GM19099 (cell line): Measurements from ENCODE around the gene SUN5.

Experiments
- POLR2A ChIP-seq: IDR thresholded peaks from 3 replicates; pipeline ENCODE4 v1.6.1; 2011; ENCODE audit warnings: low read depth; ENCODE audit not compliant: insufficient read length; ENCODE audit errors: extremely low read depth

The SUN5 gene

DNA sequence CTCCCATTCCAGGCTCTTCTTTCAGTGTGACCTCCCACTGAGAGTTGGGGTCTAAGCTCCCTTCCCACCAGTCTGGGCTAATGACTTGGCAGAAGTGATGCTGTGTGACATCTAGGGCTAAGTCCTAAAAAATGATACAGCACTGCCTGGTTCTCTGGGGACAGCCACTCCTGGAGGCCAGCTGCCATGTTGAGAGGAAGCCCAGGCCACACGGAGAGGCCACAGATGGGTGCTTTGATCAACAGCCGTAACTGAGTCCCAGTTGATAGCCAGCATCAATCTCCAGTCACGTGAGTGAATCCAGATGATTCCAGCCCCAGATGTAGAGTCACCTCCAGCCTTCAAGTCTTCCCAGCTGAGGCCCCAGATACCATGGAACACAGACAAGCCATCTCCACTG lies 13.8 kb downstream of the SUN5 start:
- no peak for TF ChIP-seq POLR2A

DNA sequence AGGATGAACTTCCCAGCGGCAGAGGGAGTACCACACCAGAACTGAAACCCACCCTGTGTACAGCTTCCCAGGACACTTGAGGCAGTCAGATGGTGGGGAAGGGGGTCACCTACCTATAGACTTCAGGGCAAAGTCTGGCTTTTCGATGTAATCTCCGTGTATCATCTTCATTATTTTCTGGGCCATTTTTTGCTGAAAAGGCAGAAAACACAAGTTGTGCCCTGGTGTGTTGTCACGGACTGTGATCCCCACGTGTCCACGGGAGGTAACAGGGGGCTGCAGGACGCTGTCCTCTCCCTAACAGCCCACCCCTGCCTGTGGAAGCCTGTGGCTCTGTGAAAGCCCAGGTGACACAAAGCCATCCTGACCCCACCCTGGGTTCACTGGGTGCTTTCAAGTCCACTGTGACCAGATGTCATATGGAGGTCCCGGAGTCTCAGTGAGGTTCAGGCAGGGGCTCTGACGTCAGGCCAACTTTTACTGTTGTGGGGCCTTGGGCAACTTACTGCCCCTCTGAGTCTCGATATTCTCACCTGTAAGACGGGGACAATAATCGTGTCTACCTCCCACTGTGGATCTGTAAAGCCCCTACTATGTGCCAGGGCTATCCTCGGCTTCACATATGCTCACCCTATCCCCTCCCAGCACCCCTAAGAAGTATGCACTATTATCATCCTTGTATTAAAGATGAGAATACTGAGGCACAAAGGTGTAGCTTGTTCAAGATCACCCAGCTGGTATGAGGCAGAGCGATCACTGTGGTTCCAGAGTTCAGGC lies 14.5 kb downstream of the SUN5 start:
- no peak for TF ChIP-seq POLR2A

- TF ChIP-seq POLR2A: no peak
Measured at GRCh38 chr20:32988008-32988407, 16.2 kb downstream of the SUN5 start.

- no peak for TF ChIP-seq POLR2A
Measured at GRCh38 chr20:32987044-32987825, 17.0 kb downstream of the SUN5 start.

- no peak for TF ChIP-seq POLR2A
Measured at GRCh38 chr20:32986331-32986966, 17.8 kb downstream of the SUN5 start.

- TF ChIP-seq POLR2A: no peak
Measured at GRCh38 chr20:32985596-32985995, 18.6 kb downstream of the SUN5 start.

GRCh38 chr20:32984631-32985354 lies 19.4 kb downstream of the SUN5 start:
- no peak for TF ChIP-seq POLR2A

- TF ChIP-seq POLR2A: no peak
Measured at GRCh38 chr20:32984196-32984595, 20.0 kb downstream of the SUN5 start.

DNA sequence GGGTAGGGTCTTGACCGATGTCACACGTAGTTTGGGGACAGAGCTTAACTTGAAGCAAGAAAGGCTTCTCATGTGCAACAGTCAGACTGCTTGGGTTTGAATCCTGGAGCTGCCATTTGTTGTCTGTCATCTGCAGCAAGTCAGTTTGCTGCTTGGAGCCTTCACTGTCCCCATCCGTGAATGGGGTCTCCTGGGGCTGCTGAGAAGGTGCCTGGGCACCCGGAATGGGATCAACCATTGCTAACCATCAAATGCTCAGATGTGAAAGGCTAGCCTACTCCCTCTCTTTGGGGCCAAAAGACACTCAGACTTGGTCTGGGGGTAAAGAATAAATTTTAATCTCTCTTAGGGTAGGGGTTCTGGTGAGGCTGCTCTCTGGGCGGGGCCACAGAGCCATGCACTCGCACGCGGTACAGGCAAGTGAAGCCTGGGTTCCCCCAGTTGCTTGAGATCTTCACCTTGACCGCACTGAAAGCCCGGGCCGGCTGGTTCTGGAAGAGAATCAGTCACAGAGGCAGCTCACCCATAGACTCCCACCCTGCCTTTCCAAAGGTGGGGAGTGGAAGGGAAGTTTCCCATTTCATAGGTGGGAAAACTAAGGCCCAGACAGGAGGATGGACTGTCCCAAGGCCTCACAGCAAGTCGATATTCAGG lies 20.6 kb downstream of the SUN5 start:
- no peak for TF ChIP-seq POLR2A

- no peak for TF ChIP-seq POLR2A
Measured at GRCh38 chr20:32982617-32983458, 21.4 kb downstream of the SUN5 start.

DNA sequence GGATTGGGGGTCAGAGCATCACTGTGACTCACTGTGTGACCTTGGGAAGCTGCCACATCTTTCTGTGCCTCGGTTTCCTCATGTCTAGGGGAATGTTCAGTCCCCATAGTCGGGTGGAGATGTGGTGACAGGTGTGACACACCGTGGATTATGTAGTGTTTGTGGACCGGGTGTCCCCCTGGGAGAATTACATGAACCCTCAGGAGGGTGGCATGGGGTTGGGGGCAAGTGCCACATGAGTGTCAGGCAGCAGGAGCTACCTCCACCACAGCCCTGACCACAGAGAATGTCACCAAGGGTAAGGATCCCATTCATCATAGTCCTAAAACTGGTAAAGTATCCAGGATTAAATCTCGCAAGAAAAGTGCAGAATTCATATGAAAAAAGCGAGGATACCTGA lies 23.2 kb downstream of the SUN5 start:
- TF ChIP-seq POLR2A: no peak

DNA sequence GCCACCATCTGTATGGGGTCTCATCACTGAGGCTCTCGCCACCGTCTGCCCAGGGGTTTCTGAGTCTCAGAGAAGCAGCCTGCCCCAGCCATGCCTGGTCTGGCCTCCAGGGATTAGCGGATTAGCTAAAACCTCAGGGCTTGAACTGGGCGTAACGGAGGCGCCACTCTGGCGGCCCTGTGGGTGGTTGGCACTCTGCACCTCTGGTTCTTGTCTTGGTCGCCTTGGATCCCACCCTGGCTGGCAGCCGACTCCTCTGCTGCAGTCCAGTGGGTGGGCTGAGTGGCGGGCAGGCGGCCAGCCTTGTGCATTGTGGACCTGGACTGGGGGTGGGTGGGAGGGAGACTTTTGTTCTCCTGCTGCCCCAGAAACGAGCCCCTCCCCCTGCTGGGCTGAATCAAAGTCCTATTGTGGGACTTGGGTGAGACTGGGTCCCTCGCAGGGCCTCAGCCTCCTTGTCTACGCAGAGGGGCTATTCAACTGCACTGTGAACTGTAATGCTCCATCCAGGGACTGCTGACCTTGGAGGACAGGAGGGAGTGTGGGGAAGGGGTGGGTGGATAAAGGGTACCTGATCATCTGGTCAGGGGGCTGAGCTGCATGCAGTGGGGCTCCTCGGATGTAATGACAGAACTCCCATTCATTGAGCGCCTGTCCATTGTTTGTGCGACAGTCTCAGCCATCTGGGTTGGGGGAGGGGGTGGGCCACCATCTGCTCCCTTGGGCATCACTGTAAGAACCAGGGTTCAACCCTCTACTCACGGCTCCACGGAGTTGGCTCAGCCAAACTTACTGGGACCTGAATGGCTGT lies 23.9 kb downstream of the SUN5 start:
- no peak for TF ChIP-seq POLR2A
